Right renal pelvis (tissue), 4 donors: Measurements from ENCODE around the gene ZNF547. TPM values are rescaled to one million over a fixed set of nuclear protein-coding genes. Genes with fewer than 3 reads are reported as not detected.

Experiments used
- DNase-seq, 4 donors: peaks; one replicate each; pipeline ENCODE4 v3.0.0-alpha.2; 2013; ENCODE audit warnings: low read depth in 4 of 4, low spot score in 3 of 4, missing footprints in 1 of 4
- polyA plus RNA-seq, 4 donors: library from polyadenylated mRNA; unstranded; fragments of 120-200 nt; gene quantifications; one replicate each; pipeline ENCODE4 v1.2.1, GENCODE V29; 2013; ENCODE audit not compliant: insufficient read length in 4 of 4

ZNF547 gene
- polyA plus RNA-seq = 1 to 10 TPM; 4.5 to 6.9 (median 5.6) TPM

DNA sequence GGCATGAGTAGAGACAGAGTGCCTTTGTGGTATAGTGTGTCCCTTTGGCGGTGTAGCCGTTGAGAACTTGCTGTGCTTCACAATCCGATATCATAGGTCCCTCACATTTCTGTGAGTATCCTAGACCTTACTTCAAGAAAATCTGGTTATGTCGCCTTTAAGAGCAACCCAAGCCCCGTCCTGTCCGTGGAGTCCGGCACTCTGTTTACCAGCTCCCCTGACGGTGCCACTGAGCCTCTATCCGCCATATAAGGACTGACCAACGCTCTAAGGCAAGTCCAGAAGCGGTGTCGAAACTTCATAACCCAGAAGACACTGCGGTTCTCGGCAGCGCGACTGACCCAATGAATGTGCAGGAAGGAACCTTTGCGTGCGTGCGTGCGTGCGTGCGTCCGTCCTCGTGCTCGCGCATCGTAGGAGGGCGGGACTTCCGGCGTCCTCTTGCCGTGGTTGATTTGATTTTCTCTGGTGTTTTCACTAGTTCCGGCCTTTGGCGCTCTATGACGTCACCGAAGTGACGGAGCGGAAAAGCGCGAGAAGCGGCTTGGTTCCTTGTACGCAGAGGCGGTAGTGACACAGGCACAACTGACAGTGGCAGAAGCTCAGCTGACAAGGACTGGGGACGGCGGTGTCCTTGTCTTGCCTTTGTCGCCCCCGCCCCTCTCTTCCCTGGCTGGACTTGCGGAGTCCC lies at the start of gene ZNF547, which contains the start of gene TRAPPC2B:
Gene ZNF547 (plus strand): TSS at position 555 of the 691 bp plus-strand sequence. CDS start 5,005 bp downstream, outside the sequence.
Gene TRAPPC2B (plus strand): TSS at position 555 of the 691 bp plus-strand sequence. CDS start 1,283 bp downstream, outside the sequence.
- peak; percentile 99 to 100 (median 99) for DNase-seq

- DNase-seq = no peak
Measured at GRCh38 chr19:57314146-57314545, 49.2 kb upstream of the ZNF547 start.

- no peak for DNase-seq
Measured at GRCh38 chr19:57317503-57317902, 45.8 kb upstream of the ZNF547 start.

- no peak for DNase-seq
Measured at GRCh38 chr19:57319869-57320179, 43.5 kb upstream of the ZNF547 start.

GRCh38 chr19:57320180-57321084 lies 42.9 kb upstream of the ZNF547 start, which contains the start of gene ZNF543:
TSS of gene ZNF543 (plus strand) at chr19:57320472. CDS start at chr19:57320854, 382 bp downstream.
- DNase-seq = peak; percentile 92 to 96 (median 94)

DNA sequence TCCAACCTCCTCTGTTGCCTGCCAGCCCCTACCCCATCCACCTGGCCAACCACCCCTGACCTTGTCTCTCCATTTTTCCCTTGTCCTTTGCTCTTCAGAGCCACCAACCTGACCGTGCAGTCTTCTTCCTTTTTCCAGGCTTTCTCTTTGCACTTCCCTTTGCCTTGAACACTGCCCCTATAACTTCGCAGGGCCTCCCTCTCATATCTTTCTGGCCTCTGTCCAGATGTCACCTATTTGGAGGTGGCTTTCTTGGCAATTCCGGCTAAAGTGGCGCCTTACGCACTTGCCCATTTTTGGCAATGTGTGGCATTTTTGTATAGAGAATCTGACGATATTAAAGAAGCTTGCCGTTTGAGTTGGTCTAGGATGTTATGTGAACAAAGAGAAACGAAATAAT lies 42.2 kb upstream of the ZNF547 start:
- DNase-seq = no peak

GRCh38 chr19:57321751-57322150 lies 41.6 kb upstream of the ZNF547 start:
- no peak for DNase-seq

DNA sequence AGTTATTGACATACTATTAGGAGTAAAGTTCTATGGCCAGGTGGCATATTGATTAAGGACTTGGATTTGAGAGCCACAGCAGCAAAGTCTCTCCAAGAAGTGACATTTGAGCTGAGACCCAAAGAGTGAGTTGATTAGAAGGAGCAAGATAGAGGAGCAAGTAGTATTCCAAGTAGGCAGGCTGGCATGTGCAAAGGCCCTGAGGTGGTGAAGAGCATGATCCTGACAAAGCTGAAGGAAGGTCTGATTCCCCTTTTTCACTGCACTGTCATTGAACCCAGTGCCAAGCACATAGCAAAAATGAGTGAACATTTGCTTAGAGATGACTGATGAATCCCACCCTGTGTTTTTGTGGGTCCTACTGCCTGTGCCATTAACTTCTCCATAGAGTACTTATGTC lies 38.4 kb upstream of the ZNF547 start:
- DNase-seq = no peak

DNA sequence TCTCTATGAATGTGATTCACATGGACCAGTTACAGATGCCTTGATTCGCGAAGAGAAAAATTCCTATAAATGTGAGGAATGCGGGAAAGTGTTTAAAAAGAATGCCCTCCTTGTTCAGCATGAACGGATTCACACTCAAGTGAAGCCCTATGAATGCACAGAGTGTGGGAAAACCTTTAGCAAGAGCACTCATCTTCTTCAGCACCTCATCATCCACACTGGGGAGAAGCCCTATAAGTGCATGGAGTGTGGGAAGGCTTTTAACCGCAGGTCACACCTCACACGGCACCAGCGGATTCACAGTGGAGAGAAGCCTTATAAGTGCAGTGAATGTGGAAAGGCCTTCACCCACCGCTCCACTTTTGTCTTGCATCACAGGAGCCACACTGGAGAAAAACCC lies 35.4 kb upstream of the ZNF547 start:
- DNase-seq = no peak

DNA sequence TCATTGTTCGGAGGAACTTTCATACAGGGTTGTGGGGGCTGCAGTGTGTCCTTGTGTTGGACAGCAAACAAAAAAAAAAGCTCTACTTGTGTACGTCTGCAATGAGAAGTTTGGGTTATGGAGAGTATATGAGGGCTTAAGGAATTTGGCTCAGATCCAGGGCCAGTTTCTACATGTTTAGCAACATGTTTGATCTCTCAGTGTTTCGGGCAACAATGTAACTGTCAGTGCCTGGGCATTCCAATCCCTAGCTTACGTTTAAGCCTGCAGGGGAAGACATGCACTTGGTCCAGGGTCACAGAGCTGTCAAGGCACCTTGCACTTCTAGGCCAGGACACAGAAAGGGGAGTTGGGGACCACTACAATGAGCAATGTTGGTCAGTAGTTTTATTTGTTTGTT lies 29.2 kb upstream of the ZNF547 start:
- DNase-seq = no peak

DNA sequence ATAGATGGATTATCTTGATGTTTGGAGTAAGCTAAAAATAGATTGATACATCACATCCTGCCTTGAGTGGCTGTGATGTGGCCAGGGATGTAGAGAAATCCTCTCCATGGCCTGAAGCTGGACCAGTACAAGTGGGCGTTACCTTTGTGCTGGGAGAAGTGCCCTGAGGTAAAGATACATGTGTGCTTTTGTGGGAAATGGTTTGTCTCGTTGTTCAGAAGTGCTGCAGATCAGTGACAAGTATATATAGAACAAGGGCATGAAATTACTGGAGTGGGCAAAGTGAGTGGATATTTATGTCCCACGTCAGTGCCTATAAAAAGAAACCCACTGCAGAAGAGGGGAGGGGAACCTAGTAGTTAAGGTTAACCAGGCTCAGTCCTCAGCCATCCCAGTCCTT lies 24.5 kb upstream of the ZNF547 start:
- no peak for DNase-seq

DNA sequence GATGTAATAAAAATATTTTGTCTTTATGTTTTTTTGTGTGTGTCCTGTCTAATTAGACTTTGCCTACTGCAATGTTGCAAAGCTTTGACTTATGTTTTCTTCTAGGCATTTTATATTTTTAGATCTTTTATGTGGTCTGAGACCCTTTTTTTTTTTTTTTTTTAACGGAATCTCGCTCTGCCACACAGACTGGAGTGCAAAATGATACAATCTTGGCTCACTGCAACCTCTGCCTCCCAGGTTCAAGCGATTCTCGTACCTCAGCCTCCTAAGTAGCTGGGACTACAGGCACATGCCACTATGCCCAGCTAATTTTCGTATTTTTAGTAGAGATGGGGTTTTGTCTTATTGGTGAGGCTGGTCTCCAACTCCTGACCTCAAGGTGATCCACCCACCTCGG lies 20.8 kb upstream of the ZNF547 start:
- DNase-seq = no peak

DNA sequence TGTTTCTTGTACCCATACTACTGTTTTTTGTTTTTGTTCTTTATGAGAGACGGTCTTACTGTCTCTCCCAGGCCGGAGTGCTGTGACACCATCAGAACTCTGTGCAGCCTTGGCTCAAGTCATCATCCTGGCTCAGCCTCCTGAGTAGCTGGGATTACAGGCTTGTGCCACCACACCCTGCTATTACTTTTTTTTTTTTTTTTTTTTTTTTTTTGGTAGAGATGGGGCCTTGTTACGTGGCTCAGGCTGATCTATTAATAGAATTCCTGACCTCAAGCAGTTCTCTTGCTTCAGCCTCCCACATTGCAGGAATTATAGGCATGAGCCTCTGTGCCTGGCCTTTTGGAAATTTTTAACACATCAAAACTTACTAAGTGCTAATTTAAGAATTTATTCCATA lies 15.2 kb upstream of the ZNF547 start:
- DNase-seq = no peak

GRCh38 chr19:57350877-57351805 lies 12.2 kb upstream of the ZNF547 start, which contains the start of gene ZNF304:
TSS of gene ZNF304 (plus strand) at chr19:57351271. CDS start at chr19:57351665, 394 bp downstream.
- DNase-seq = peak; percentile 84 to 90 (median 88)

GRCh38 chr19:57351867-57352266 lies 11.5 kb upstream of the ZNF547 start:
- DNase-seq = no peak

GRCh38 chr19:57355916-57356315 lies 7.4 kb upstream of the ZNF547 start:
- DNase-seq = no peak

DNA sequence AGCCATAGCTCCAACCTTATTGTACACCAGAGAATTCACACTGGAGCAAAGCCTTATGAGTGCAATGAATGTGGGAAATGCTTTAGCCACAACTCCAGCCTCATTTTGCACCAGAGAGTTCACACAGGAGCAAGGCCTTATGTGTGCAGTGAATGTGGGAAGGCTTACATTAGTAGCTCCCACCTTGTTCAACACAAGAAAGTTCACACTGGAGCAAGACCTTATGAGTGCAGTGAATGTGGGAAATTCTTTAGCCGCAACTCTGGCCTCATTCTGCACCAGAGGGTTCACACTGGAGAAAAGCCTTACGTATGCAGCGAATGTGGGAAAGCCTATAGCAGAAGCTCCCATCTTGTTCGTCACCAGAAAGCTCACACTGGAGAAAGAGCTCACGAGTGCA lies 5.9 kb upstream of the ZNF547 start:
- DNase-seq = no peak

- DNase-seq = no peak
Measured at GRCh38 chr19:57359300-57359699, 4.1 kb upstream of the ZNF547 start.

DNA sequence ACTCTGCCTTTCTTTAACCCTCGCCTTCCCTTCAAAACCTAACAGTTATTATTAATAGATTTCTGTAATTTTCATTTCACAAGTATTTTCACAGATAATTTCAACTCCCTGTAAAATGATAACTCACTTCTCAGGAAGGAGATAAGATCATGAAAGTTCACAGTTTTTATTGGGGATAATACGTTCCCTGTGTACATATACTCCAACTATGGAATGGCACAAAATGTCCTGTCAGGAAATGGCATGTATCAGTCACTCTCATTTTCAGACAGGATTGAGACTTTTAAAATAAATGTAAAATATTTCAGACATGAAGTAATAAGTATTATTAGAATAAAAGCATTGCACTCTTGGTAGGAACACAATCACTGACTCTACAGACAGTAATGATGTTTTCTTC lies 932 bp upstream of the ZNF547 start:
- no peak for DNase-seq

DNA sequence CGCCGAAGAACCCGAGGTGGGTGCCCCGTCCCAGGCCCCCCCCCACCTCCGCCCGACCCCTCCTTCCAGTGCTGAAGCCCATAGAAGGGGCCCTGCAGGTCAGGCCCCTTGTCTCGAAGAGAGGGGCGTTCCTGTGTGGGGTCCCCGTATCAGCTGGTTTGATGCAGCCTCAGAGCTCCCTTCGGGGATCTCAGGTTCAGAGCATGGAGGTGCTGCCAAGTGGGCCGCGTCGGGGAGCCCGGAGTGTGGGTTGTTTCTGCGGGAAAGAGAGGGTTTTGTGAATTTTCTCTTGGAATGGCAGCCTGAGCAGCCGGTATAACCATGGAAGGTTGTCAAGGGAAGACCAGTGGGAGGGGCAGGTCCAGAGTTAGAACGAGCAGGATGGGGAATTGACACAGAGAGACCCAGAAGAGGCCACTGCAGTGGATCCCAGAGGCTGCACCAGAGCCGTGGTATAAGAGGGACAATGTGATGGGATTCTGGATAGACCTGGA lies 384 bp downstream of the ZNF547 start:
- peak in 1 of 4 donors; percentile 12 for DNase-seq
